ENCODE data around the gene MICU1.
"Not testable (repeated sequence)": the region's sequence is repeated elsewhere in the genome, so short reads cannot be mapped to it uniquely, and the experiment has no call there.

MICU1 gene

DNA sequence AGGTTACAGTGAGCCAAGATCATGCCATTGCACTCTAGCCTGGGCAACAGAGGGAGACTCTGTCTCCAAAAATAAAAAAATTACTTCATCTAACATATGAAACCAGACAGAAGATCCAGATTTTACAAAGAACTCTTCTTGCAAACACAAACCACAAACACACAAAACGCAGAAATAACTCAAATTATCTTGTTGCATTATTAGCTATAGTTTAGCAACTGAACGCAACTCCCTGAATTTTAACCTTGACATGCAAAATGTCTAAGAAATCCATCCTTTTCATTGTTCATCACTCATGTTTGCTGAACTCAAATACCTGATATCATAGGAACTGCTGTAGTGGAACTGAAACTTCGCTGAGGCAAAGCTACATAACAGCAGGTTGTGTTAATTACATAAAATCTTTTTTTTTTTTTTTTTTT lies 64.1 kb downstream of the MICU1 start:
- TF ChIP-seq, protein P1, sequence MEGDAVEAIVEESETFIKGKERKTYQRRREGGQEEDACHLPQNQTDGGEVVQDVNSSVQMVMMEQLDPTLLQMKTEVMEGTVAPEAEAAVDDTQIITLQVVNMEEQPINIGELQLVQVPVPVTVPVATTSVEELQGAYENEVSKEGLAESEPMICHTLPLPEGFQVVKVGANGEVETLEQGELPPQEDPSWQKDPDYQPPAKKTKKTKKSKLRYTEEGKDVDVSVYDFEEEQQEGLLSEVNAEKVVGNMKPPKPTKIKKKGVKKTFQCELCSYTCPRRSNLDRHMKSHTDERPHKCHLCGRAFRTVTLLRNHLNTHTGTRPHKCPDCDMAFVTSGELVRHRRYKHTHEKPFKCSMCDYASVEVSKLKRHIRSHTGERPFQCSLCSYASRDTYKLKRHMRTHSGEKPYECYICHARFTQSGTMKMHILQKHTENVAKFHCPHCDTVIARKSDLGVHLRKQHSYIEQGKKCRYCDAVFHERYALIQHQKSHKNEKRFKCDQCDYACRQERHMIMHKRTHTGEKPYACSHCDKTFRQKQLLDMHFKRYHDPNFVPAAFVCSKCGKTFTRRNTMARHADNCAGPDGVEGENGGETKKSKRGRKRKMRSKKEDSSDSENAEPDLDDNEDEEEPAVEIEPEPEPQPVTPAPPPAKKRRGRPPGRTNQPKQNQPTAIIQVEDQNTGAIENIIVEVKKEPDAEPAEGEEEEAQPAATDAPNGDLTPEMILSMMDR (IDR thresholded peaks at IDR 0.05; ENCODE audit: extremely low read depth, missing control alignments) = no peak
- DNase-seq (ENCODE audit: low spot score) = peak; percentile 61

DNA sequence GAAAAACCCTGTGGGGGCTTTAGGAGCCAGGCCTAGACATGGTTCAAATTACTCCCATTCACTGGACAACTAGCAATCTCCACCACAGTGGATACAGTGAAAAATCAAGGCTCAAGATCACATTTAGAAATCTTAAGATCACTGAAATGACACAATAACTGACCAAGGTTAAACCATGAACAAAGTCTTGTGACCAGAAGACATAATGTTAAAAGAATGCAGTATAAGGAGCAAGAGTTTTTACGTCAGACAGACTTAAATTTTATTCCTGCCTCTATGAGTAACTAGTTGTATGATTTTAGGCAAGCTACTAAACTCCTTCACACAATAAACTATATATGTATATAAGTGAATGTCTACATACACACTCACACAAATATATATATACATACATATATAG lies 68.5 kb downstream of the MICU1 start:
- DNase-seq (ENCODE audit: low spot score) = no peak
- TF ChIP-seq, protein P1 (IDR thresholded peaks at IDR 0.05; ENCODE audit: extremely low read depth, missing control alignments) = no peak

DNA sequence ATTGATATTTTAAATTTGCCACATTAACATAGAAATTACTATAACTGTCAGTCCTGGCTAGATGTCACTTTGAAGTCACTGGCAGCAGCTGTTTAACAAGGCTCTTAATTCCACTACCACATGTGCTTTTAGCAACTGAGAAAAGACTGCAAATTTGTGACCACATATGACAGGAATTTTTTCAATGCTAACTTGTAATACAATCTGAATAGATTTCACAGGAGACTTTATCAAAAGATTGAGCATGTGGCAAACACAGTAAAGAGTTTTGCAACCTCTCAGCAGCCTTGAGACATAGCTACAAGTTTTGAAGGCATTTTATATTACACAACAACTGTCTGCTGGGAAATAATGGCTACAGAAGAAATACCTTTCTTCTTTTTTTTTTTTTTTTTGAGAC lies 73.0 kb downstream of the MICU1 start:
- TF ChIP-seq, protein P1 (IDR thresholded peaks at IDR 0.05; ENCODE audit: extremely low read depth, missing control alignments) = no peak
- no peak for DNase-seq (ENCODE audit: low spot score)

DNA sequence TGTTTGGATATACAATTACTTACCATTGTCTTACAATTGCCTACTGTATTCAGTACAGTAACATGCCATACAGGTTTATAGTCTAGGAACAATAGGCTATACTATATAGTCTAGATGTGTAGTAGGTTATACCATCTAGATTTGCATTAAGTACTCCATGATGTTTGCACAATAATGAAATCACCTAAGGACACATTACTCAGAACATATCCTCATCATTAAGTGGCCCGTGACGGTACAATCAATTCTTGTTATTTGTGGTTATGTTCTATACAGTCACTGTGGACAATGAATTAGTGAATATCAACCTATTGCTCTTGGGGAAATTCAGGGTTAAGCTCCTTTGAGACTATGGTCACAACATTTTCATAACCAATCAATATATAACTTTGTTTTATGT lies 75.6 kb downstream of the MICU1 start:
- TF ChIP-seq, protein P1 (IDR thresholded peaks at IDR 0.05; ENCODE audit: extremely low read depth, missing control alignments) = no peak
- no peak for DNase-seq (ENCODE audit: low spot score)

DNA sequence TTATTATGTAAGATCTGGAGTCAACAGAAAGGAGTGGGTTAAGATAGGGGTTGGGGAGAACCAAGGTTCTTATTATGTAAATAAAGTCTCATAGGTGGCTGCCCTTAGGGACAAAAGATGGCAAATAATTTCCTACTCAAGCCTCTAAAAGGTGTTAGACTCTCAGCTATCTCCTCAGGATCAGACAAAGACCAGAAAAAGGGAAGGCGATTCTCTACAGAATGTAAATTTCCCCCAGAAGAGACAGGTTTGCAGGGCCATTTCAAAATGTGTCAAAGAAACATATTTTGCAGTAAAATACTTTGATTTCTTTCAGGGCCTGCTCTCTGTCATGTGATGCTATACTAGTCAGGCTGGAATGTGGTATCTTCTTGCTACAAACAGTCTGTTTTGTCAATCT lies 80.3 kb downstream of the MICU1 start:
- DNase-seq (ENCODE audit: low spot score) = no peak
- TF ChIP-seq, protein P1 (IDR thresholded peaks at IDR 0.05; ENCODE audit: extremely low read depth, missing control alignments) = no peak

DNA sequence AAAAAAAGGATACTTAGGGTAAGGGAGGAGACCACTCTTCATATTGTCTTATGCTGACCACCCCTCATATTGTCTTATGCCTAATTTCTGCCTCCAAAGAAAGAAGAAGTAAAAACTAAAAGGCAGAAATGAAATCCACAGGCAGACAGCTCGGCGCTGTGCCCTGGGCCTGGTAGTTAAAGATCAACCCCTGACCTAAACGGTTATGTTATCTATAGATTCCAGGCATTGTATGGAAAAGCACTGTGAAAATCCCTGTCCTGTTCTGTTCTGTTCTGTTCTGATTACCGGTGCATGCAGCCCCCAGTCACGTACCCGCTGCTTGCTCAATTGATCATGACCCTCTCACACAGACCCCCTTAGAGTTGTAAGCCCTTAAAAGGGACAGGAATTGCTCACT lies 82.0 kb downstream of the MICU1 start:
- DNase-seq (ENCODE audit: low spot score) = not testable (repeated sequence)

DNA sequence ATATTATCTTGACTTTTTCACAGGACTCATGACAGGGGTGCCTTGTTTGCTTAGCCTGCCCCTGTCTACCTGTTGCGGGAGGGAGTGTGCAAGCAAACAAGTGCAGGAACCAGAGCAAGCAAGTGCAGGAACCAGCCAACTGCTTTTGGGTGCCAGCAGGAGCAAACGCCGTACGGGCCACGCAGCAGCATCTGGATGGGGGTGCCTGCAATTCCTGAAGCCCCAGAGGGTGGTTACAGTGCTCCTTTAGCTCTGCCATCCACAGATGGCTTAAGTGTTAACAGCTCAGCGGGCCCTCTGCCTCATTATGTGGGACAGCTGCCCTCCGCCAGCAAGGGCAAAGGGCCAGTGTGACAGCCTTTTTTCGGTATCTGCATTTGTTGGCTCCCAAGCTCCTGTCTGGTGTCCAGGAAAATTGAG lies 83.5 kb downstream of the MICU1 start:
- TF ChIP-seq, protein P1 (IDR thresholded peaks at IDR 0.05; ENCODE audit: extremely low read depth, missing control alignments) = no peak
- no peak for DNase-seq (ENCODE audit: low spot score)

DNA sequence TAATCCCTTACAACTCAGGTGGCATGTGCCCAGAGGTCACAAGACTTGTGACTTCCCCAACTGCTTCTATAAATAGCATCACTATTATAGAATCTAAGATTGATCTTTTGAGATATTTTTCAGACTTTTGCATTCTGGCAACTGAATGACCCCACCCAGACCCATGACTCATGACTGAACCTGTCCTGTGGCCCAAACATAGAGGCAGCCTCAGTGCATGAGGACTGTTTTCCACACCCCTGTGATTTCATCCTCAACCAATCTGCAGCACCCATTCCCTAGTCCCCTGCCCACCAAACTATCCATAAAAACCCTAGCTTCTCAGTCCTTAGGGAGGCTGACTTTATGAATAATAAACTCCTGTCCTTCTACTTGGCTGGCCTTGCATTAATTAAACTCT lies 84.5 kb downstream of the MICU1 start:
- TF ChIP-seq, protein P1 (IDR thresholded peaks at IDR 0.05; ENCODE audit: extremely low read depth, missing control alignments) = no peak
- no peak for DNase-seq (ENCODE audit: low spot score)

Measured in GM20000 (cell line).